Liver (tissue), 3 donors: ENCODE results near the gene NDUFAF8.

Experiments
- CTCF ChIP-seq: fragments of 150-350 bp; IDR thresholded peaks from 2 replicates; pipeline ENCODE4 v1.5.1; 2017; ENCODE audit warnings: improper control_type of control experiment, low read depth, low read length; ENCODE audit not compliant: missing input control
- EGR1 ChIP-seq, 2 donors: IDR thresholded peaks; 2 replicates each; pipeline ENCODE4 v1.6.1; 2016 to 2018; ENCODE audit warnings: antibody characterized with exemption in 2 of 2, low read depth in 2 of 2
- HNF4G ChIP-seq: IDR thresholded peaks from 2 replicates; pipeline ENCODE4 v1.6.1; 2016; ENCODE audit warnings: antibody characterized with exemption
- MAX ChIP-seq: IDR thresholded peaks from 2 replicates; pipeline ENCODE4 v1.6.1; 2016; ENCODE audit warnings: antibody characterized with exemption
- REST ChIP-seq: IDR thresholded peaks from 2 replicates; pipeline ENCODE4 v1.6.1; 2016; ENCODE audit warnings: antibody characterized with exemption, mild to moderate bottlenecking
- SP1 ChIP-seq: IDR thresholded peaks from 2 replicates; pipeline ENCODE4 v1.6.1; 2018; ENCODE audit warnings: antibody characterized with exemption, mild to moderate bottlenecking
- YY1 ChIP-seq: IDR thresholded peaks from 2 replicates; pipeline ENCODE4 v1.6.1; 2016; ENCODE audit warnings: antibody characterized with exemption, mild to moderate bottlenecking
- ZBTB33 ChIP-seq: IDR thresholded peaks from 2 replicates; pipeline ENCODE4 v1.6.1; 2016; ENCODE audit warnings: antibody characterized with exemption
- donor health status: healthy.
- donor health status: healthy.

- TF ChIP-seq CTCF (no peak), YY1 (no peak), SP1 (no peak), REST (no peak), ZBTB33 (no peak), EGR1 (IDR thresholded peaks at IDR 0.05; ENCODE audit: low read depth in 2 of 2) (no peak), HNF4G (no peak), MAX (no peak)
Observed at GRCh38 chr17:81209141-81209540, 30.0 kb upstream of the NDUFAF8 start.
